Neural cell (in vitro differentiated cells): Measurements from ENCODE around the gene SLC12A9. TPM values are rescaled to one million over a fixed set of nuclear protein-coding genes. Genes with fewer than 3 reads are reported as not detected.

Experiments
- H2AFZ ChIP-seq: fragments of 200-600, 300-800 bp; sonication (generic), shearing (Covaris generic); 2 replicates; pipeline ENCODE4 v1.6.0; 2014; ENCODE audit warnings: low read depth, mild to moderate bottlenecking, antibody characterized with exemption, low read length, moderate library complexity
- H3F3A ChIP-seq: fragments of 200-600 bp; shearing (Covaris generic); 2 replicates; pipeline ENCODE4 v1.6.1; 2016; ENCODE audit warnings: mild to moderate bottlenecking, moderate library complexity, mixed read lengths, antibody characterized with exemption, low read length; ENCODE audit not compliant: insufficient read depth, poor library complexity, severe bottlenecking
- H3K27ac ChIP-seq: fragments of 200-600, 300-800 bp; sonication (generic), shearing (Covaris generic); 2 replicates; pipeline ENCODE4 v1.5.1; 2014; ENCODE audit warnings: mild to moderate bottlenecking, low read length, moderate library complexity
- H3K27me3 ChIP-seq: fragments of 300-800, 200-600 bp; sonication (generic), shearing (Covaris generic); 2 replicates; pipeline ENCODE4 v1.6.0; 2014; ENCODE audit warnings: mild to moderate bottlenecking, low read depth, low read length, moderate library complexity; ENCODE audit not compliant: insufficient read depth
- H3K36me3 ChIP-seq: fragments of 300-800, 200-600 bp; sonication (generic), shearing (Covaris generic); 2 replicates; pipeline ENCODE4 v1.5.1; 2014; ENCODE audit warnings: mild to moderate bottlenecking, antibody characterized with exemption, low read length, moderate library complexity; ENCODE audit not compliant: insufficient read depth
- H3K4me2 ChIP-seq: fragments of 300-800, 200-600 bp; sonication (generic), shearing (Covaris generic); 2 replicates; pipeline ENCODE4 v1.6.0; 2014; ENCODE audit warnings: mild to moderate bottlenecking, low read length
- H3K4me3 ChIP-seq: fragments of 300-800, 200-600 bp; sonication (generic), shearing (Covaris generic); 2 replicates; pipeline ENCODE4 v1.5.1; 2014; ENCODE audit warnings: mild to moderate bottlenecking, low read length, moderate library complexity
- H3K79me2 ChIP-seq: fragments of 200-600 bp; shearing (Covaris generic); replicated peaks from 2 replicates; pipeline ENCODE4 v1.6.0; 2014; ENCODE audit warnings: mild to moderate bottlenecking, low read length, moderate library complexity; ENCODE audit not compliant: insufficient read depth
- H3K9ac ChIP-seq: fragments of 300-800, 200-600 bp; sonication (generic), shearing (Covaris generic); 2 replicates; pipeline ENCODE4 v1.6.1; 2016; ENCODE audit warnings: mild to moderate bottlenecking, low read length, mixed read lengths
- H3K9me2 ChIP-seq: fragments of 200-600 bp; shearing (Covaris generic); 2 replicates; pipeline ENCODE4 v1.6.1; 2016; ENCODE audit warnings: mild to moderate bottlenecking, low read length, mixed read lengths; ENCODE audit not compliant: insufficient read depth
- H3K9me3 ChIP-seq: fragments of 200-600, 300-800 bp; sonication (generic), shearing (Covaris generic); 2 replicates; pipeline ENCODE4 v1.6.1; 2016; ENCODE audit warnings: mild to moderate bottlenecking, mixed run types, low read length, moderate library complexity, mixed read lengths
- H4K20me1 ChIP-seq: fragments of 200-600 bp; shearing (Covaris generic); 2 replicates; pipeline ENCODE4 v1.6.1; 2016; ENCODE audit warnings: mild to moderate bottlenecking, mixed run types; ENCODE audit not compliant: insufficient read depth
- EP300 ChIP-seq: fragments of 450-650 bp; conservative IDR thresholded peaks from 2 replicates; pipeline ENCODE4 v1.6.1; 2014; ENCODE audit warnings: antibody characterized with exemption, mild to moderate bottlenecking, moderate library complexity; ENCODE audit not compliant: poor library complexity, severe bottlenecking
- EZH2 ChIP-seq: fragments of 200-600, 300-800 bp; shearing (Covaris generic), sonication (generic); IDR thresholded peaks from 2 replicates; pipeline ENCODE4 v1.6.1; 2014; ENCODE audit warnings: antibody characterized with exemption, low read length, borderline replicate concordance, mild to moderate bottlenecking; ENCODE audit not compliant: insufficient read depth, poor library complexity, severe bottlenecking
- MXI1 ChIP-seq: fragments of 450-650 bp; conservative IDR thresholded peaks from 2 replicates; pipeline ENCODE4 v1.6.1; 2014; ENCODE audit warnings: antibody characterized with exemption, mild to moderate bottlenecking; ENCODE audit not compliant: poor library complexity, severe bottlenecking
- POLR2AphosphoS5 ChIP-seq: IDR thresholded peaks from 2 replicates; pipeline ENCODE4 v1.6.1; 2012
- RAD21 ChIP-seq: fragments of 450-650 bp; conservative IDR thresholded peaks from 2 replicates; pipeline ENCODE4 v1.6.1; 2014; ENCODE audit warnings: antibody characterized with exemption, mild to moderate bottlenecking, moderate library complexity
- SMC3 ChIP-seq: fragments of 450-650 bp; conservative IDR thresholded peaks from 2 replicates; pipeline ENCODE4 v1.6.1; 2014; ENCODE audit warnings: antibody characterized with exemption, mild to moderate bottlenecking, moderate library complexity; ENCODE audit not compliant: poor library complexity
- TAF1 ChIP-seq: IDR thresholded peaks from 2 replicates; pipeline ENCODE4 v1.6.1; 2012; ENCODE audit warnings: low read depth
- polyA plus RNA-seq: library from polyadenylated mRNA; depleted of rRNA; stranded (reverse); fragments of >200 nt; gene quantifications from 2 replicates; pipeline ENCODE4 v1.2.3, GENCODE V29; 2014
- TF ChIP-seq, protein P1 (sequence below): IDR thresholded peaks from 2 replicates; pipeline ENCODE4 v1.6.1; 2012; ENCODE audit warnings: borderline replicate concordance
- TF ChIP-seq, protein P2 (sequence below): fragments of 450-650 bp; IDR thresholded peaks from 2 replicates; pipeline ENCODE4 v1.5.1; 2014; ENCODE audit warnings: antibody characterized with exemption, mild to moderate bottlenecking, moderate library complexity; ENCODE audit not compliant: poor library complexity, severe bottlenecking

Gene SLC12A9
- polyA plus RNA-seq, 1 donor from 2014 or later = 21.2 TPM

DNA sequence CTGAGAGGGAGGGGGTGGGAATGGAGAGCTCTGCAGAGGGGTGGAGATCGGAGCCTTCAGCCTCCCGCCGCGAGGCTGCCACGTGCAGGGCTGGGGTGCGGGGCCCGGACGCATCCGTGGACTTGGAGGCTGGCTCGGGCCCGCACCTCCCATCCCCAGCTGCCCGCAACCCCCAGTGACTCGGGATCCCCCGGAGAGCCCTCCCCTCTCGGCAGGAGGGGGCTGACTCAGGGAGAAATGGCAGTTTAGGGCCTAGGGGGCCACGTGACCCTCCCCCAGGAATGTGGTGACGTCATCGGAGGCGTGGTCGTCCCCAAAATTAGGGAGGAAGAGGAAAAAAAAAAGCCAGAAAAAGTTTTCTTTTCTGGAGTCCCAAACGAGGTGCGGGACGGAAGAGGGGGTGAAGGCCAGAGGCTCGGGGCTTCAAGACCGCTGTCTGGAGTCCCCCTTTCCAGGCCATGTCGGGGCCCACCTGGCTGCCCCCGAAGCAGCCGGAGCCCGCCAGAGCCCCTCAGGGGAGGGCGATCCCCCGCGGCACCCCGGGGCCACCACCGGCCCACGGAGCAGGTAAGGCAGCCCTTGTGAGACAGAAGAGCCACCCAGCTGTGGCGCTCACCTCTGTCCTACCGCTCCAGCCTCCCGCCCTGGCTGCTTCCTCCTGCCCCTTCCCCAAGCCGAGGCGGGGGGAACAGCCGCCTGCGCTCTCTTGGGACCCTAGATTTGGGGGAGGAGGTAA is 14.7 kb downstream of the SLC12A9 start, which contains the start of gene TRIP6:
TSS of gene TRIP6 (plus strand) at position 348 of the 736 bp plus-strand sequence. CDS start at position 459, 111 bp downstream.
- no peaks in the 10 kb centered on the region for H3F3A ChIP-seq
- peak within 1 kb of the TSS; percentile 13 for H3K4me3 ChIP-seq
- H3K9me2 ChIP-seq = no peaks in the 10 kb centered on the region
- no peak within 1 kb of the TSS for H3K4me2 ChIP-seq
- no peak within 1 kb of the TSS for H3K27ac ChIP-seq
- H2AFZ ChIP-seq = no peak within 1 kb of the TSS
- H3K9me3 ChIP-seq = no peaks in the 10 kb centered on the region
- H3K36me3 ChIP-seq = no peaks in the 10 kb centered on the region
- no peak for TF ChIP-seq POLR2AphosphoS5
- no peak for TF ChIP-seq RAD21
- TF ChIP-seq SMC3 = no peak
- no peak for TF ChIP-seq MXI1
- TF ChIP-seq, protein P1, sequence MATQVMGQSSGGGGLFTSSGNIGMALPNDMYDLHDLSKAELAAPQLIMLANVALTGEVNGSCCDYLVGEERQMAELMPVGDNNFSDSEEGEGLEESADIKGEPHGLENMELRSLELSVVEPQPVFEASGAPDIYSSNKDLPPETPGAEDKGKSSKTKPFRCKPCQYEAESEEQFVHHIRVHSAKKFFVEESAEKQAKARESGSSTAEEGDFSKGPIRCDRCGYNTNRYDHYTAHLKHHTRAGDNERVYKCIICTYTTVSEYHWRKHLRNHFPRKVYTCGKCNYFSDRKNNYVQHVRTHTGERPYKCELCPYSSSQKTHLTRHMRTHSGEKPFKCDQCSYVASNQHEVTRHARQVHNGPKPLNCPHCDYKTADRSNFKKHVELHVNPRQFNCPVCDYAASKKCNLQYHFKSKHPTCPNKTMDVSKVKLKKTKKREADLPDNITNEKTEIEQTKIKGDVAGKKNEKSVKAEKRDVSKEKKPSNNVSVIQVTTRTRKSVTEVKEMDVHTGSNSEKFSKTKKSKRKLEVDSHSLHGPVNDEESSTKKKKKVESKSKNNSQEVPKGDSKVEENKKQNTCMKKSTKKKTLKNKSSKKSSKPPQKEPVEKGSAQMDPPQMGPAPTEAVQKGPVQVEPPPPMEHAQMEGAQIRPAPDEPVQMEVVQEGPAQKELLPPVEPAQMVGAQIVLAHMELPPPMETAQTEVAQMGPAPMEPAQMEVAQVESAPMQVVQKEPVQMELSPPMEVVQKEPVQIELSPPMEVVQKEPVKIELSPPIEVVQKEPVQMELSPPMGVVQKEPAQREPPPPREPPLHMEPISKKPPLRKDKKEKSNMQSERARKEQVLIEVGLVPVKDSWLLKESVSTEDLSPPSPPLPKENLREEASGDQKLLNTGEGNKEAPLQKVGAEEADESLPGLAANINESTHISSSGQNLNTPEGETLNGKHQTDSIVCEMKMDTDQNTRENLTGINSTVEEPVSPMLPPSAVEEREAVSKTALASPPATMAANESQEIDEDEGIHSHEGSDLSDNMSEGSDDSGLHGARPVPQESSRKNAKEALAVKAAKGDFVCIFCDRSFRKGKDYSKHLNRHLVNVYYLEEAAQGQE = no peak
- no peak for TF ChIP-seq EP300
- TF ChIP-seq TAF1 = no peak
- TF ChIP-seq, protein P2, sequence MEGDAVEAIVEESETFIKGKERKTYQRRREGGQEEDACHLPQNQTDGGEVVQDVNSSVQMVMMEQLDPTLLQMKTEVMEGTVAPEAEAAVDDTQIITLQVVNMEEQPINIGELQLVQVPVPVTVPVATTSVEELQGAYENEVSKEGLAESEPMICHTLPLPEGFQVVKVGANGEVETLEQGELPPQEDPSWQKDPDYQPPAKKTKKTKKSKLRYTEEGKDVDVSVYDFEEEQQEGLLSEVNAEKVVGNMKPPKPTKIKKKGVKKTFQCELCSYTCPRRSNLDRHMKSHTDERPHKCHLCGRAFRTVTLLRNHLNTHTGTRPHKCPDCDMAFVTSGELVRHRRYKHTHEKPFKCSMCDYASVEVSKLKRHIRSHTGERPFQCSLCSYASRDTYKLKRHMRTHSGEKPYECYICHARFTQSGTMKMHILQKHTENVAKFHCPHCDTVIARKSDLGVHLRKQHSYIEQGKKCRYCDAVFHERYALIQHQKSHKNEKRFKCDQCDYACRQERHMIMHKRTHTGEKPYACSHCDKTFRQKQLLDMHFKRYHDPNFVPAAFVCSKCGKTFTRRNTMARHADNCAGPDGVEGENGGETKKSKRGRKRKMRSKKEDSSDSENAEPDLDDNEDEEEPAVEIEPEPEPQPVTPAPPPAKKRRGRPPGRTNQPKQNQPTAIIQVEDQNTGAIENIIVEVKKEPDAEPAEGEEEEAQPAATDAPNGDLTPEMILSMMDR = no peak
- TF ChIP-seq EZH2 = no peak
- H3K9ac ChIP-seq = no peak within 1 kb of the TSS
- no peaks in the 10 kb centered on the region for H4K20me1 ChIP-seq
- H3K79me2 ChIP-seq = no peaks in the 10 kb centered on the region
- H3K27me3 ChIP-seq = no peaks in the 10 kb centered on the region

DNA sequence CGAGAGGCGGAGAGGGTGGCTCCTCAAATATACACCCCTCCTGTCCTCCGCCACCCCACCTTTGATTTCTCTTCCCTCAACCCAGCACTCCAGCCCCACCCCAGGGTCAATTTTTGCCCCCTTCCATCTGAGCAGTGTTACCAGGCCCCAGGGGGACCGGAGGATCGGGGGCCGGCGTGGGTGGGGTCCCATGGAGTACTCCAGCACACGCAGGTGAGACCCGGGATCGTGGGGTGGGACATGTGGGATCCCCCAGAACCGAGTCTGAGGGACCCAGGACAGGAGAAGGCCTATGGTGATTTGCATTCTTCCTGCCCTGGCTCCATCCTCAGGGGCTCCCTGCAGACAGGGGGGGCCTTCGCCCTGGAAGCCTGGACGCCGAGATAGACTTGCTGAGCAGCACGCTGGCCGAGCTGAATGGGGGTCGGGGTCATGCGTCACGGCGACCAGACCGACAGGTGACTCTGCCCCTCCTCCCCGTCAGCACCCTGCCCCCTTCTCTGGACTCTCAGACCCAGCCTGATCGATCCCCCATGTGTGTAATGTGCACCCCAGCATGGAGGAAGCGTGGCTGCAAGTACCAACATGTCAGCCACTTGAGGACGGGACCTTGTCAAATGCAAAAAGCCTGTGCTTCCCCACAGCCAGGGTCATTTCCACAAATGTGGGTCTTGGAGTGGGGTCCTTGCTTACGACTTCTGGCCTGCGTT is 15.4 kb downstream of the SLC12A9 start:
- no peaks in the 10 kb centered on the region for H3F3A ChIP-seq
- no peak overlapping the region for H3K9ac ChIP-seq
- H3K9me2 ChIP-seq = no peaks in the 10 kb centered on the region
- H3K79me2 ChIP-seq = no peaks in the 10 kb centered on the region
- no peak overlapping the region for H3K4me2 ChIP-seq
- no peak overlapping the region for H3K4me3 ChIP-seq
- no peaks in the 10 kb centered on the region for H3K36me3 ChIP-seq
- TF ChIP-seq MXI1 (no peak), POLR2AphosphoS5 (no peak), EZH2 (no peak), SMC3 (no peak), RAD21 (no peak)
- TF ChIP-seq, protein P2 = no peak
- TF ChIP-seq, protein P1 = no peak
- H4K20me1 ChIP-seq = no peaks in the 10 kb centered on the region
- no peak overlapping the region for H2AFZ ChIP-seq
- H3K9me3 ChIP-seq = no peaks in the 10 kb centered on the region
- no peak overlapping the region for H3K27ac ChIP-seq
- H3K27me3 ChIP-seq = no peaks in the 10 kb centered on the region
